BJ (cell line): ENCODE measurements around the gene GNB1. TPM values are rescaled to one million over a fixed set of nuclear protein-coding genes. Genes with fewer than 3 reads are reported as not detected.

Experiments used
- CTCF ChIA-PET: fragments of 350-600 bp; formaldehyde crosslinking; extraction: SDS; loops from one replicate; lab custom pipeline; 2021; ENCODE audit warnings: antibody characterized with exemption, inconsistent platforms; lab: Yijun Ruan, JAX
- POLR2A ChIA-PET: fragments of 300-600 bp; sonication (Branson Sonifier 250); formaldehyde crosslinking; extraction: SDS; loops from one replicate; lab custom pipeline; 2021; ENCODE audit warnings: antibody characterized with exemption; lab: Charles Lee
- DNase-seq: peaks from one replicate; pipeline ENCODE4 v3.0.0-alpha.2; 2011; ENCODE audit warnings: low read depth
- H3K27me3 ChIP-seq: 2 replicates; pipeline ENCODE4 v1.6.0; 2011; ENCODE audit warnings: low read length; ENCODE audit not compliant: control insufficient read depth, insufficient read depth
- H3K36me3 ChIP-seq: 2 replicates; pipeline ENCODE4 v1.5.1; 2011; ENCODE audit warnings: low read length; ENCODE audit not compliant: control insufficient read depth, insufficient read depth
- H3K4me3 ChIP-seq: 2 replicates; pipeline ENCODE4 v1.5.1; 2011; ENCODE audit warnings: low read depth, mild to moderate bottlenecking, control low read depth, low read length
- CTCF ChIP-seq: IDR thresholded peaks from 2 replicates; pipeline ENCODE4 v1.5.1; 2011; ENCODE audit warnings: low read depth, mild to moderate bottlenecking, control low read depth, inconsistent platforms, low read length, moderate library complexity; ENCODE audit not compliant: insufficient read depth
- polyA plus RNA-seq: library from polyadenylated mRNA; depleted of rRNA; stranded (reverse); fragments of >200 nt; gene quantifications from 2 replicates; pipeline ENCODE4 v1.2.3, GENCODE V29; 2011

Gene GNB1
- polyA plus RNA-seq, 1 experiment = 566 TPM

GRCh38 chr1:1778663-1779319 is 112.1 kb downstream of the GNB1 start:
- 0 out of 2 replicates have a peak, but pooled peaks have one; percentile 4 for TF ChIP-seq CTCF
- no peaks in the 10 kb centered on the region for H3K27me3 ChIP-seq
- CTCF ChIA-PET = interaction anchor here (1.1 to 2.2 kb wide), 2 partner anchors 127 to 130 kb away, joined by 3 to 8 read pairs; no protein-coding TSS in a partner anchor
- no peak for DNase-seq
- POLR2A ChIA-PET = no interaction called here
- peak overlapping the region; percentile 90 for H3K4me3 ChIP-seq
- no peaks in the 10 kb centered on the region for H3K36me3 ChIP-seq

- no peak for DNase-seq
- Histone ChIP-seq H3K27me3 (no peaks in the 10 kb centered on the region), H3K36me3 (no peaks in the 10 kb centered on the region), H3K4me3 (peak within 1 kb of the TSS; percentile 90)
- ChIA-PET CTCF (interaction anchor here (1.0 kb wide), 1 partner anchor 11 kb away, joined by 3 read pairs; no protein-coding TSS in a partner anchor), POLR2A (no interaction called here)
- TF ChIP-seq CTCF = no peak
Measured at GRCh38 chr1:1777950-1778662, 112.8 kb downstream of the GNB1 start, which contains the start of gene NADK. Gene NADK, minus strand, starts transcription at chr1:1778470. Its CDS starts 13,064 bp downstream, at chr1:1765406.

GRCh38 chr1:1777583-1777899 is 113.3 kb downstream of the GNB1 start:
- Histone ChIP-seq H3K36me3 (no peaks in the 10 kb centered on the region), H3K27me3 (no peaks in the 10 kb centered on the region), H3K4me3 (peak overlapping the region; percentile 90)
- DNase-seq = no peak
- CTCF ChIA-PET = interaction anchor here (1.0 to 2.4 kb wide), 2 partner anchors 11 to 129 kb away, joined by 3 to 13 read pairs; no protein-coding TSS in a partner anchor
- no peak for TF ChIP-seq CTCF
- POLR2A ChIA-PET = no interaction called here

GRCh38 chr1:1776672-1777582 is 114.0 kb downstream of the GNB1 start:
- Histone ChIP-seq H3K36me3 (no peaks in the 10 kb centered on the region), H3K4me3 (peak overlapping the region; percentile 90), H3K27me3 (no peaks in the 10 kb centered on the region)
- DNase-seq = no peak
- ChIA-PET POLR2A (no interaction called here), CTCF (interaction anchor here (0.8 to 2.4 kb wide), 3 partner anchors 8 to 130 kb away, joined by 3 to 13 read pairs (median 3); no protein-coding TSS in a partner anchor)
- TF ChIP-seq CTCF = no peak
